NOMO-1 treated with DMSO at 0.1 percent for 48 hours (cell line): ENCODE results near the gene ENDOV.

ENCODE experiments used
- DNase-seq: peaks from one replicate; lab custom pipeline; 2025; ENCODE audit not compliant: unreplicated experiment; lab: John Stamatoyannopoulos, UW

The ENDOV gene

DNA sequence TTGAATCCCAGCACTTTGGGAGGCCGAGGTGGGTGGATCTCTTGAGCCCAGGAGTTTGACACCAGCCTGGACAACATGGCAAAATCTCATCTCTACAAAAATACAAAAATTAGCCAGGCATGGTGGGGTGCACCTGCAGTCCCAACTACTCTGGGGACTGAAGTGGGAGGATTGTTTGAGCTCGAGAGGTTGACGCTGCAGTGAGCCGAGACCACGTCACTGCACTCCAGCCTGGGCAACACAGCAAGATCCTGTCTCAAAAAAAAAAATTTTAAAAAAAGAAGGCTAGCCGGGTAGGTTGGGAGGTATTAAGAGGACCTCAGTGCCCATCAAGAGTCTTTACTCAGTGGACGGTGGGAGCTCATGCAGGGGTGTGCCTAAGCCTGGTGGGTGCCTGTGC is 65.3 kb downstream of the ENDOV start:
- no peak for DNase-seq

DNA sequence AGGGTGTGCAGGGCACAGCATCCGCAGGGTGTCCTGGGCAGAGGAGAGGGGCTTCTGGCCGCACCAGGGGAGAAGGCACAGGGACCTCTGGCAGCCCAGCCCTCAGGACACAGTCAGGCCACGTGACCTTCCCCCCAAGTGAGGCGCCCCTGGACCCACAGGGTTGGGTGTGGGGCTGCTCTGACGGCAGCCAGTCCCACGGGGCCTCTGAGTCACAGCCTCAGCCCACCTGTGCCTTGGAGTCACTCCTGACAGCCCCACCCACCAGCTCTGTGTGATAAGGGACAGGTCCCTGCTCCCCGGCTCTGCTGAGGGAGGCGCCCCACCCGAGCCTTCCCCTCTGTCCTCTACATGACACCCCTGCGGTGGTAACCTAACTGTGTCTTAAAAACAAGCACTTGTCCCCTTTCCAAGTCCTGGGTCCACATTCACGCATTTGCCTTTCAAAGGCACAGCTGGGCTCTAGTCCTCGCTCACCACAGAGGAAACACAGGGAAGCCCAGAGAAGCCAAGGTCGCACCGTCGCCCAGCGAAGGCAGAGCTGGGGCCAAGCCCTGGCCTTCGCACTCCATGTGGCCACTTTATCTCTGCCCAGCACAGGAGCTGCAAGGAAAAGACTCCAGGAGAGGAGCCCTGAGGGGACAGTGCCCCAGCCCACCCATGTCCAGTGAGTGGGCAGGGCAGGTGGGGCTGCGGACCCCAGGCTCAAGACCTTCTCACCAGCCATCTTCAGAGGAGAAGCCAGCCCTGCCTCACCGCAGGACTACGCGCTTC is 66.5 kb downstream of the ENDOV start:
- no peak for DNase-seq

DNA sequence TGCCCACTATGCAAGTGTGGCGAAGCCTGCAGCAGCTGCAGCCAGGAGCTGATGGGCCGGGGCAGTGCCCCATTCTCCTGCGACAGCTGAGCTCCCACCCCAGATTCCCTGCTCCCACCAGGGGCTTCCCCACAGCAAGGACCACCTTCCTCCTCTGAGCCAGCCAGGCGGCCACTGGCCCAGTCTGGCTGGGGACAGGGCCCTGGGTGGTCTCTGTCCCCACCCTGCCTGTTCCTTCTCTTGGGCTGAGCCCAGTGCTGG is 67.0 kb downstream of the ENDOV start:
- DNase-seq: no peak

DNA sequence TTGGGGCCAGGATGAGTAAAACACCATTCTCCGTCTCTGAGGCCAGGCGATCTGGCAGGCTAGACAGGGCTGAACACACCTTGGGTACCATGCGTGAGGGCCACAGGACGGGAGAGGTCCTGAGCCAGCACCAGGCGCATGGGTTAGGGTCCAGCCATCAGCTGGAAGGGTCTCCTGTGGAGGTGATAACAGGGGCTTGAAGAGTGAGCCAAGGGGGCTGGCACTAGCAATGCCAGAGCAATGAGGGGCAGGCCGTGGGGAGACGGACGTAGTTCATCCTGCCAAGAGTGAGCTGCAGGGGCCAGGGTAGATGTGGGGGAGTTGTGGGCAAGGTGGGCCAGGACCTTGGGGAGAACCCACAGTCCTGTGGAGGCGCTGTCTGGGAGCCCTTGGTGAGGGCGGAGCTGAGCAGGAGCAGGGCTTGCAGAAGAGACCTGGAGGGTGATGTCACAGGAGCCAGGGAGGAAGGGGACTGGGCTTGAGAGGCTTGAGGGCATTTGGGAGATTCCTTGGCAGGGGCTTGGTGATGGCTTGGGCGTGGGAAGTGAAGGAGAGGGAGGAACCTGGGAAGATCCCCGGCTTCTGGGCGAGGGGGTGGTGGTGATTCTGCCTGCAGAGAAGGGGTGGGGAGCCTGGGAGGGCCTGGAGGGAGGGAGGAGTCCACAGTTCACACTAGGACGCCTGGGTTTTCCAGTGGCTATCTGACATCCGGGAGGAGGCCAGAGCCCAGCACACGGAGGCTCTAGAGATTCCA is 67.8 kb downstream of the ENDOV start:
- no peak for DNase-seq

DNA sequence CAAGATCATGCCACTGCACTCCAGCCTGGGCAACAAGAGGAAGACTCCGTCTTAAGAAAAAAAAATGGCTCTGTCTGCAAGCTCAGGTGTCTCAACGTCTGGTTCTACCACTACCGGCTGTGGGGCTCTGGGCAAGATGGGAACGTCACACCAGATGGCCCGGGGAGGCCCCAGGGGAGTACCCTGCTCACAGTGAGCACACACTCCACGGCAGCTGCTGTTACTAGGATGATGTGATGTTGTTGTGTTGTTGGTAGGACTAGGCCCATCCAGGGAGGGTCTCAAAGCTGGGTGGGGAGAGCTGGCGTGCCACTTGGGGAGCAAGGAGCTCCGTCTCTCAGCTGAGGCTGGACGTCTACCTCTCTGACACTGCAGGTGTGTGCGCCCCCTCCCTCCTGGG is 70.9 kb downstream of the ENDOV start:
- DNase-seq: no peak

DNA sequence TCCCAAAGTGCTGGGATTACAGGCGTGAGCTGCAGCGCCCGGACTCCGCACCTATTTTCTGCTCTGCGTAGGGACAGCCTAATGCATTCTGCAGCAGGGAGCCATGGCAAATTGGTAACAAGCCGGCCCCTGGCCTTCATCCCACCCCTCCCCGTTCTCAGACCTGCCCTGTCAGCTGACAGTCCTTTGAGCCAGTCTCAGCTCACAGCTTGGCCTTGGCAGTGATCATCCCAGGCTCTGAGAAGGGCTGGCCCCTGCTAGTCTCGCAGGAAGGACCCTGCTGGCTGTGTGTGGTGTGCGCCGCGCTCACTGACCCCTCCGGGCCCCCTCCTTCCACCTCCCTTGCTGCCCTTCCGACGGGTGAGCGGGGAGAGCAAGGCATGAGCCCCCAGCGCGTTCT is 71.7 kb downstream of the ENDOV start:
- no peak for DNase-seq

DNA sequence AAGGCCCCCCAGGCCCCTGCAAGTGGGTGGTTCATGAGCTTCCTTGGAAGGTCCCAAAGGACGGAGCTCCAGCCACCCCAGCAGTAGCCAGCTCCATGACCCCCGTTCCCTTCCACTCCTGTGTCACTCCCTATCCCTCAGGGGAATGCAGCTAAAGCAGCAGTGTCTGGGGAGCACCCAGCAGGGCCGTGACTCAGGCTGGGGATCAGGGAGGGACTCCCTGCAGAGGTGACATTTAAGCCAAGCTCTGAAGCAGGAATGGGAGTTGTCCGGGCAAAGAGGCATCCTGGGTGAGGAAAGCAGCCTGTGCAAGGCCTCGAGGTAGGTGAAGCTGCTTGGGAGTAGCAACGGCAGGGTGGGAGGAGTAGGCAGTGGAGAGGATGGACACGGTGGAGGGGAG is 72.5 kb downstream of the ENDOV start:
- no peak for DNase-seq
